ENCODE results near the gene TFB1M.

DNA sequence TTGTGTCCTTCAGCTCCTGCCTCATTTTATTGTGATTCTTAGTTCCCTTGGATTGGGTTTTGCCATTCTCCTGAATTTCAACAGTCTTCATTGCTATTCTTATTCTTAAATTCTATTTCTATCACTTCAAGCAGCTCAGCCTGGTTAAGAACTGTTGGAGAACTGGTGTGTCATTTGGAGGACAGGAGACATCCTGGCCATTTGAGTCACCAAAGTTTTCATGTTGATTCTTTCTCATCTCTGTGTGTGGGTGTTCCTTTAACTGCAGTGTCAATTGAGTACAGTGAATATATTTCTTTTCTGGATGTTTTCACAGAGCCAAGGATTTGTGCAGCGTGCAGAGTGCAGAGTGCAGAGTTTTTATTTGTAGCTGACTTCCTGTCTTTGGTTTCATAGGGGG lies 33.5 kb upstream of the TFB1M start:
- TF ChIP-seq, protein P1, sequence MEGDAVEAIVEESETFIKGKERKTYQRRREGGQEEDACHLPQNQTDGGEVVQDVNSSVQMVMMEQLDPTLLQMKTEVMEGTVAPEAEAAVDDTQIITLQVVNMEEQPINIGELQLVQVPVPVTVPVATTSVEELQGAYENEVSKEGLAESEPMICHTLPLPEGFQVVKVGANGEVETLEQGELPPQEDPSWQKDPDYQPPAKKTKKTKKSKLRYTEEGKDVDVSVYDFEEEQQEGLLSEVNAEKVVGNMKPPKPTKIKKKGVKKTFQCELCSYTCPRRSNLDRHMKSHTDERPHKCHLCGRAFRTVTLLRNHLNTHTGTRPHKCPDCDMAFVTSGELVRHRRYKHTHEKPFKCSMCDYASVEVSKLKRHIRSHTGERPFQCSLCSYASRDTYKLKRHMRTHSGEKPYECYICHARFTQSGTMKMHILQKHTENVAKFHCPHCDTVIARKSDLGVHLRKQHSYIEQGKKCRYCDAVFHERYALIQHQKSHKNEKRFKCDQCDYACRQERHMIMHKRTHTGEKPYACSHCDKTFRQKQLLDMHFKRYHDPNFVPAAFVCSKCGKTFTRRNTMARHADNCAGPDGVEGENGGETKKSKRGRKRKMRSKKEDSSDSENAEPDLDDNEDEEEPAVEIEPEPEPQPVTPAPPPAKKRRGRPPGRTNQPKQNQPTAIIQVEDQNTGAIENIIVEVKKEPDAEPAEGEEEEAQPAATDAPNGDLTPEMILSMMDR (IDR thresholded peaks at IDR 0.05; ENCODE audit: extremely low read depth in 1 of 2, insufficient read depth in 1 of 2, low read depth in 1 of 2, low read length in 2 of 2): no peak
- TF ChIP-seq POLR2A (IDR thresholded peaks at IDR 0.05; ENCODE audit: low read depth, low read length): no peak
- TF ChIP-seq EZH2 (IDR thresholded peaks at IDR 0.05; ENCODE audit: borderline replicate concordance, low read depth, low read length, severe bottlenecking): no peak
- no peak for TF ChIP-seq POLR2AphosphoS5 (IDR thresholded peaks at IDR 0.05; ENCODE audit: insufficient read depth, low read depth, low read length)
- no peak for TF ChIP-seq FOS (IDR thresholded peaks at IDR 0.05; ENCODE audit: borderline replicate concordance, insufficient read depth, low read length)
- TF ChIP-seq, protein P2, sequence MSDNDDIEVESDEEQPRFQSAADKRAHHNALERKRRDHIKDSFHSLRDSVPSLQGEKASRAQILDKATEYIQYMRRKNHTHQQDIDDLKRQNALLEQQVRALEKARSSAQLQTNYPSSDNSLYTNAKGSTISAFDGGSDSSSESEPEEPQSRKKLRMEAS (IDR thresholded peaks at IDR 0.05; ENCODE audit: insufficient read depth, insufficient read length): no peak
- no peak for TF ChIP-seq MYC (IDR thresholded peaks at IDR 0.05; ENCODE audit: low read depth, low read length)
- no peak for TF ChIP-seq JUN (IDR thresholded peaks at IDR 0.05; ENCODE audit: borderline replicate concordance, insufficient read depth, insufficient read length, low read depth)
- TF ChIP-seq GATA2 (IDR thresholded peaks at IDR 0.05; ENCODE audit: insufficient read depth, insufficient read length, low read depth, low read length): no peak

All from endothelial cell of umbilical vein (primary cell).